ENCODE measurements around the gene BCAP31. TPM values are rescaled to one million over a fixed set of nuclear protein-coding genes. Genes with fewer than 3 reads are reported as not detected.
"Not testable (repeated sequence)": the region's sequence is repeated elsewhere in the genome, so short reads cannot be mapped to it uniquely, and the experiment has no call there.

BCAP31 gene
- total and polyA plus RNA-seq, 2 donors, result 71.9 to 114 TPM

DNA sequence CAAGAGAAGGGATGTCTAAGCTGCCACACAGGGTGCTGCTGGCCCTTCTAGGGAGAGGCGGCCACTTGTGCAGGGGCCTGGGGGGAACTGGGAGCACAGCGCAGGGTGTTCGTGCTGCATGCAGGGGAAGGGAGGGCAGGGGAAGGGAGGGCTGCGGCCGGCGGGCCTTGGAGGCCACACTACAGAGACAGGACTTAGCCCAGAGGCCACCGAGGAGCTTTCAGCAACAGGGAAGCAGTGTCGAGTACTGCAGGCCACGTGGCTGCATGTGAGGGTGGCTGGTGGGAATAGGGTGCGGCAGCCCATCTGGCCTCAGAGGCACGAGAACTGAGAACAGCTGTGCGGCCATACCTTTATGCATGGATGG, 20.9 kb upstream of the BCAP31 start:
- WGBS, result 39% methylated on average over 12 of the region's 12 CpGs
- H3K36me3 ChIP-seq (ENCODE audit: control insufficient read depth in 2 of 2, insufficient read depth in 2 of 2, low read length in 1 of 2); H3K27me3 ChIP-seq (ENCODE audit: control insufficient read depth in 2 of 2, insufficient read depth in 1 of 2, low read length in 1 of 2); H3K4me3 ChIP-seq (ENCODE audit: low read length in 2 of 2); H3K9me3 ChIP-seq (ENCODE audit: control insufficient read depth in 2 of 2, insufficient read depth in 1 of 2, low read length in 1 of 2); DNase-seq (ENCODE audit: low read depth in 6 of 9, low spot score in 9 of 9); H3K27ac ChIP-seq (ENCODE audit: low read depth in 1 of 2, low read length in 1 of 2): not testable (repeated sequence)
- peaks cover 0 to 21% of the 10 kb centered on the region in 2 donors for H3K4me1 ChIP-seq (ENCODE audit: control insufficient read depth in 2 of 2, insufficient read depth in 2 of 2, low read length in 2 of 2)

DNA sequence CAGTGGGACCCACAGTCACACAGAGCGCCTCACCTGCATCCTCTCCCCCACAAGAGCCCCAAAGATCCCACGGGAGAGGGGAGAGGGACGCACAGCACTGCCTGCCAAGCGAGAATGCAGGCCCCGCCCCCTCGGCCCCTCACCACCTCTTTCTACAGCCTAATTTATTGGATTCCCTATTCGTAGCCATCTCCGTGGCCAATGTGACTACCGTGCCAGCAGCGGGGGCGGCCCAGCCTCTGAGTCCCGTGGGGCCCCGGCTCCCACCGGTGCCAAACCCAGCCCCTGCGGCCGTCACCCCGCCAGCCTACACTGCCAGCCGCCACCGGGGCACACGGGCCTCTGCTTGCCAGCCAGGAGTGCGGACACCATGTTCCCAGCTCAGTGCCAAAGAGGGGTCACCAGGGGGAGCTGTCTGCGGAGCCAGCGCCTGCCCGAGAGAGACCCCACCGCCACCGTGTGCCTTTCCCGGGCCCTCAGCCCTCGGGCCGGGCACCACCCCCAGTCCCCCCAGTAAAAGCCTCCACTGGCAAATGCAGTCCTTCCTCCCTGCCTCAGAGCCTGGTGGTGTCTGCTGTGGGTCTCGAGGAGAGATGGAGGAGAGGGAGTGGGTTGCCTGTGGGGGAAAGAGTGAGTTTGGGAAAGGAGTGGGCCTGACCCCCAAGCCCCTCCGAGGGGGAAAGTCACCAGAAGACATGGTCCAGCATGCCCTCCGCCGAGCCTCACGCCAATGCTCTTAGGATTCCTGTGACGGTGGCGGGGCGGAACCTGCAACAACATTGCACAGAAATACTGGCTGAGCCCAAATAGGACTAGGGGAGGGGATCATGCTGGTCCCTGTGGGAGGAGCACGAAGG, 20.3 kb upstream of the BCAP31 start:
- H3K9me3 ChIP-seq (ENCODE audit: control insufficient read depth in 2 of 2, insufficient read depth in 1 of 2, low read length in 1 of 2), result no peaks in the 10 kb centered on the region
- H3K4me3 ChIP-seq (ENCODE audit: low read length in 2 of 2), result no peak overlapping the region
- no peaks in the 10 kb centered on the region for H3K36me3 ChIP-seq (ENCODE audit: control insufficient read depth in 2 of 2, insufficient read depth in 2 of 2, low read length in 1 of 2)
- 19% methylated on average over 38 of the region's 38 CpGs for WGBS
- DNase-seq (ENCODE audit: low read depth in 6 of 9, low spot score in 9 of 9), result no peak
- peaks cover 0 to 27% of the 10 kb centered on the region in 2 donors for H3K4me1 ChIP-seq (ENCODE audit: control insufficient read depth in 2 of 2, insufficient read depth in 2 of 2, low read length in 2 of 2)
- H3K27ac ChIP-seq (ENCODE audit: low read depth in 1 of 2, low read length in 1 of 2), result no peak overlapping the region
- no peaks in the 10 kb centered on the region for H3K27me3 ChIP-seq (ENCODE audit: control insufficient read depth in 2 of 2, insufficient read depth in 1 of 2, low read length in 1 of 2)

- peaks cover 0 to 30% of the 10 kb centered on the region in 2 donors for H3K4me1 ChIP-seq (ENCODE audit: control insufficient read depth in 2 of 2, insufficient read depth in 2 of 2, low read length in 2 of 2)
- H3K4me3 ChIP-seq (ENCODE audit: low read length in 2 of 2); H3K27me3 ChIP-seq (ENCODE audit: control insufficient read depth in 2 of 2, insufficient read depth in 1 of 2, low read length in 1 of 2); H3K36me3 ChIP-seq (ENCODE audit: control insufficient read depth in 2 of 2, insufficient read depth in 2 of 2, low read length in 1 of 2); H3K9me3 ChIP-seq (ENCODE audit: control insufficient read depth in 2 of 2, insufficient read depth in 1 of 2, low read length in 1 of 2); H3K27ac ChIP-seq (ENCODE audit: low read depth in 1 of 2, low read length in 1 of 2); DNase-seq (ENCODE audit: low read depth in 6 of 9, low spot score in 9 of 9): not testable (repeated sequence)
- 84% methylated on average over 35 of the region's 35 CpGs for WGBS
Measured at GRCh38 chrX:153743468-153744209, 19.5 kb upstream of the BCAP31 start.

DNA sequence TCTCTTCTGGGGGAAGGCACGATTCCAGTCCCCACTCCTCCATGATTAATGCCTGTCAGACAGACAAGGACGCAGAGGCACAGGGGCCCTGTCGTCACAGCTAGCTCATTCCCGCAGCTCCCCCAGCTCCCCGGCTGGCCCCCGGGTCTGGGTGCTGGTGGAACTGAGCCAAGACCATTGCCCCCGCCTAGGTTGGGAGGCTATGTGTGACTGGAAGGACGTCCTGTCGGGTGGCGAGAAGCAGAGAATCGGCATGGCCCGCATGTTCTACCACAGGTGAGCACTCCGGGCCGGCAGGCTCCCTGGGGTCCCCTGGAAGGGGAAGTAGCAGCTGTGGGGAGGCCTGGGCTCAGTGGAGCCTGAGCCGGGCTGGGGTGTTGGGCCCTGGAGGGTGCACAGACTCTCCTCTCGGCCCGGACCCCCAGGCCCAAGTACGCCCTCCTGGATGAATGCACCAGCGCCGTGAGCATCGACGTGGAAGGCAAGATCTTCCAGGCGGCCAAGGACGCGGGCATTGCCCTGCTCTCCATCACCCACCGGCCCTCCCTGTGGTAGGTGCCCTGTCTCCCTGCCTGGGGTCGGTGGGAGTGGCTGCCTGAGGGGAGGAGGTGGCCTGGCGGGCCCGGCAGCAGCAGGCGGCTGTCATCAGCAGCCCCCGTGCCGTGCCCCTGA, 18.7 kb upstream of the BCAP31 start:
- H3K4me1 ChIP-seq (ENCODE audit: control insufficient read depth in 2 of 2, insufficient read depth in 2 of 2, low read length in 2 of 2), result peaks cover 0 to 30% of the 10 kb centered on the region in 2 donors
- not testable (repeated sequence) for H3K27me3 ChIP-seq (ENCODE audit: control insufficient read depth in 2 of 2, insufficient read depth in 1 of 2, low read length in 1 of 2); H3K9me3 ChIP-seq (ENCODE audit: control insufficient read depth in 2 of 2, insufficient read depth in 1 of 2, low read length in 1 of 2); DNase-seq (ENCODE audit: low read depth in 6 of 9, low spot score in 9 of 9); H3K4me3 ChIP-seq (ENCODE audit: low read length in 2 of 2); H3K27ac ChIP-seq (ENCODE audit: low read depth in 1 of 2, low read length in 1 of 2); H3K36me3 ChIP-seq (ENCODE audit: control insufficient read depth in 2 of 2, insufficient read depth in 2 of 2, low read length in 1 of 2)
- 90% methylated on average over 32 of the region's 32 CpGs for WGBS

DNA sequence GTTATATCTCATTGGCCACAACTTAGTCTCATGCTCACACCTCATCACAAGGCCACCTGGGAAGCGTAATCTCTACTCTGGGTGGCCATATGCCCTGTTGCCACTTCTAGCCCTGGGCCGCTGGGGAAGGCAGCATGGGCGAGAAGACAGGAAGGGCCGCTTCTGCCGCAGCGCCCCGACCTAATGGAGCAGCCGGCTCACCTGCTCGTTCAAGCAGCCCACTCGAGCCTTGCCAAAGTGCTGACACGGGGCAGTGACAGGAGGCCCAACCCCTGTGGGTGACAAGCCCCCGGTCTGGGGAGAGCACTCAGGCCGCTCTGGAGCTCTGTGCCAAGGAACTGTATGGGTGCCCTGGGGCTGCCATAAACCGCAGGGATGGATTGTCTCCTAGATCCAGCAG, 17.9 kb upstream of the BCAP31 start:
- H3K9me3 ChIP-seq (ENCODE audit: control insufficient read depth in 2 of 2, insufficient read depth in 1 of 2, low read length in 1 of 2); H3K4me3 ChIP-seq (ENCODE audit: low read length in 2 of 2); H3K36me3 ChIP-seq (ENCODE audit: control insufficient read depth in 2 of 2, insufficient read depth in 2 of 2, low read length in 1 of 2); H3K27me3 ChIP-seq (ENCODE audit: control insufficient read depth in 2 of 2, insufficient read depth in 1 of 2, low read length in 1 of 2); DNase-seq (ENCODE audit: low read depth in 6 of 9, low spot score in 9 of 9); H3K27ac ChIP-seq (ENCODE audit: low read depth in 1 of 2, low read length in 1 of 2): not testable (repeated sequence)
- 97% methylated on average over 14 of the region's 14 CpGs for WGBS
- peaks cover 0 to 30% of the 10 kb centered on the region in 2 donors for H3K4me1 ChIP-seq (ENCODE audit: control insufficient read depth in 2 of 2, insufficient read depth in 2 of 2, low read length in 2 of 2)

- Histone ChIP-seq H3K4me3 (ENCODE audit: low read length in 2 of 2) (no peak overlapping the region), H3K27me3 (ENCODE audit: control insufficient read depth in 2 of 2, insufficient read depth in 1 of 2, low read length in 1 of 2) (no peaks in the 10 kb centered on the region), H3K27ac (ENCODE audit: low read depth in 1 of 2, low read length in 1 of 2) (no peak overlapping the region), H3K36me3 (ENCODE audit: control insufficient read depth in 2 of 2, insufficient read depth in 2 of 2, low read length in 1 of 2) (peaks cover 0 to 13% of the 10 kb centered on the region in 2 donors), H3K9me3 (ENCODE audit: control insufficient read depth in 2 of 2, insufficient read depth in 1 of 2, low read length in 1 of 2) (no peaks in the 10 kb centered on the region), H3K4me1 (ENCODE audit: control insufficient read depth in 2 of 2, insufficient read depth in 2 of 2, low read length in 2 of 2) (peaks cover 0 to 30% of the 10 kb centered on the region in 2 donors)
- 74% methylated on average over 14 of the region's 14 CpGs for WGBS
- DNase-seq (ENCODE audit: low read depth in 6 of 9, low spot score in 9 of 9), result no peak
Measured at GRCh38 chrX:153741446-153741845, 17.3 kb upstream of the BCAP31 start.

DNA sequence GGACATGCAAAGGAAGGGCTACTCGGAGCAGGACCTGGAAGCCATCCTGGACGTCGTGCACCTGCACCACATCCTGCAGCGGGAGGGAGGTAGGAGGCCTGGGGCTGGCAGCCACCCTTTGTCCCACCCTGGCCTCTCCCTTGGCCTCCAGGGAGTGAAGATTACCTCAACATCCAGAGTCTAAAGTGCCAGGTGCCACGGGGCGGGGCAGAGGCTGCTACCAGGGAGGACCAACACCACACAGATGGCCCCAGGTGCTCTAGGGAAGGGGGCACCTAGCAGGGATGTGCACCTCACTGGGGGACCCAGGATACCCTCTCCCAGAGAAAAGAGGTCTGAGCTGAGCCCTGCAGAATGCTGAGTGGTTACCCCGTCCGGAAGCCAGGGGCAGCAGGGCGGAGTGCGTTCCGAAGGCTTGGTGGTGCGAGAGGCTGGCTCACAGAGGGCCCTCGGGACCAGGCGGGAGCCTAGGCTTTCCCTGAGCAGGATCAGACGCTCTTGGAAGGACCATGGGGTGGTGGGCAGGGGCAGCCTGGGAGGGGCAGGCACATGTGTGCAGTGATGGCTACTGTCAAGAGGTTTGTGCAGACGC, 16.5 kb upstream of the BCAP31 start:
- Histone ChIP-seq H3K9me3 (ENCODE audit: control insufficient read depth in 2 of 2, insufficient read depth in 1 of 2, low read length in 1 of 2) (no peaks in the 10 kb centered on the region), H3K36me3 (ENCODE audit: control insufficient read depth in 2 of 2, insufficient read depth in 2 of 2, low read length in 1 of 2) (peaks cover 0 to 16% of the 10 kb centered on the region in 2 donors), H3K27ac (ENCODE audit: low read depth in 1 of 2, low read length in 1 of 2) (no peak overlapping the region), H3K4me3 (ENCODE audit: low read length in 2 of 2) (no peak overlapping the region), H3K27me3 (ENCODE audit: control insufficient read depth in 2 of 2, insufficient read depth in 1 of 2, low read length in 1 of 2) (no peaks in the 10 kb centered on the region), H3K4me1 (ENCODE audit: control insufficient read depth in 2 of 2, insufficient read depth in 2 of 2, low read length in 2 of 2) (peaks cover 0 to 30% of the 10 kb centered on the region in 2 donors)
- 95% methylated on average over 16 of the region's 16 CpGs for WGBS
- no peak for DNase-seq (ENCODE audit: low read depth in 6 of 9, low spot score in 9 of 9)

- H3K36me3 ChIP-seq (ENCODE audit: control insufficient read depth in 2 of 2, insufficient read depth in 2 of 2, low read length in 1 of 2), result peaks cover 0 to 16% of the 10 kb centered on the region in 2 donors
- peak overlapping the region in 1 of 2 donors; percentile 28 for H3K27ac ChIP-seq (ENCODE audit: low read depth in 1 of 2, low read length in 1 of 2)
- no peaks in the 10 kb centered on the region for H3K9me3 ChIP-seq (ENCODE audit: control insufficient read depth in 2 of 2, insufficient read depth in 1 of 2, low read length in 1 of 2)
- H3K27me3 ChIP-seq (ENCODE audit: control insufficient read depth in 2 of 2, insufficient read depth in 1 of 2, low read length in 1 of 2), result no peaks in the 10 kb centered on the region
- 75% methylated on average over 29 of the region's 29 CpGs for WGBS
- no peak overlapping the region for H3K4me3 ChIP-seq (ENCODE audit: low read length in 2 of 2)
- DNase-seq (ENCODE audit: low read depth in 6 of 9, low spot score in 9 of 9), result peak in 1 of 9 donors; percentile 54
- H3K4me1 ChIP-seq (ENCODE audit: control insufficient read depth in 2 of 2, insufficient read depth in 2 of 2, low read length in 2 of 2), result peaks cover 0 to 30% of the 10 kb centered on the region in 2 donors
Measured at GRCh38 chrX:153739754-153740486, 15.7 kb upstream of the BCAP31 start.

Data from thymus (tissue), 11 donors.